Activated B cell treated with CpG ODN at 0.5 μM for 24 hours (primary cell): ENCODE data around the gene NAT16. TPM values are rescaled to one million over a fixed set of nuclear protein-coding genes. Genes with fewer than 3 reads are reported as not detected.

Experiments used
- ATAC-seq: fragments of 200-7000 bp; cut with Tn5 transposase; one replicate; pipeline ENCODE4 v1.10.0; 2021; ENCODE audit warnings: low read depth, mild to moderate bottlenecking, moderate library complexity
- CTCF ChIA-PET: fragments of 350-600 bp; sonication (Branson Sonifier 250); formaldehyde crosslinking; loops from one replicate; lab custom pipeline; 2021; ENCODE audit warnings: antibody characterized with exemption; lab: Charles Lee
- POLR2A ChIA-PET: fragments of 350-600 bp; sonication (Branson Sonifier 250); formaldehyde crosslinking; loops from one replicate; lab custom pipeline; 2021; ENCODE audit warnings: antibody characterized with exemption; lab: Charles Lee
- DNase-seq: peaks from one replicate; pipeline ENCODE4 v3.0.0; 2022
- H3K27ac Mint-ChIP-seq: one replicate; pipeline ENCODE4 v1.8.0; 2020; ENCODE audit warnings: mixed read lengths
- H3K27me3 Mint-ChIP-seq: one replicate; pipeline ENCODE4 v1.8.0; 2021; ENCODE audit warnings: mixed read lengths
- H3K36me3 Mint-ChIP-seq: one replicate; pipeline ENCODE4 v1.8.0; 2021; ENCODE audit warnings: low read depth, mixed read lengths
- H3K4me1 Mint-ChIP-seq: one replicate; pipeline ENCODE4 v1.8.0; 2021; ENCODE audit warnings: mixed read lengths
- H3K4me3 Mint-ChIP-seq: one replicate; pipeline ENCODE4 v1.8.0; 2020; ENCODE audit warnings: mild to moderate bottlenecking, mixed read lengths
- H3K9me3 Mint-ChIP-seq: one replicate; pipeline ENCODE4 v1.8.0; 2020; ENCODE audit warnings: mixed read lengths
- intact Hi-C: fragments of 100-400 bp; cut with micrococcal nuclease; formaldehyde crosslinking; loops from one replicate; pipeline ENCODE4 v1.15.1; 2024
- total RNA-seq: library from RNA; stranded (reverse); gene quantifications from 2 replicates; pipeline ENCODE4 v1.2.3, GENCODE V29; 2022
- TF ChIP-seq, protein P1 (sequence below): fragments of 200-600 bp; IDR thresholded peaks from one replicate; pipeline ENCODE4 v1.8.0; 2022; ENCODE audit warnings: antibody characterized with exemption, mild to moderate bottlenecking

Gene NAT16
- total RNA-seq, 1 donor from 2014 or later, result not detected

DNA sequence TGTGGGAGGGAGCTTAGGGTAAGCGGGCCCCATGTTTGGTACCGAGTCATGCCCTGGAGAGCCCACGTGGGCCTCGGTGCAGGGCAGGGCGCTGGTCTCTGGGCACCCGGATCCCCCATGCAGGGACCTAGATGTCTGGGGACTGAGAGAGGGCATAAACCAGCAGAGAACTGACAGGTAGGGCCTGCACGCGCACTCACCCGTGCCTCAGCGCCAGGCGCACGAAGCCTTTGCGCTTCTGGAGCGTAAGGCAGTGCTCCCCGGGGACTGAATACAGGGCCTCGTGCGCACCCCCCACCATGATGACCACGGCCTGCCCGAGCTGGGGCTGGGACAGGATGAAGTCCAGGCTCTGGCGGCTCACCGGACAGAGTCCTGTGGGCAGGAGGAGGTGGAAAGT lies 17.9 kb upstream of the NAT16 start:
- peaks cover 19% of the 10 kb centered on the region for H3K27me3 Mint-ChIP-seq
- no peak for ATAC-seq

DNA sequence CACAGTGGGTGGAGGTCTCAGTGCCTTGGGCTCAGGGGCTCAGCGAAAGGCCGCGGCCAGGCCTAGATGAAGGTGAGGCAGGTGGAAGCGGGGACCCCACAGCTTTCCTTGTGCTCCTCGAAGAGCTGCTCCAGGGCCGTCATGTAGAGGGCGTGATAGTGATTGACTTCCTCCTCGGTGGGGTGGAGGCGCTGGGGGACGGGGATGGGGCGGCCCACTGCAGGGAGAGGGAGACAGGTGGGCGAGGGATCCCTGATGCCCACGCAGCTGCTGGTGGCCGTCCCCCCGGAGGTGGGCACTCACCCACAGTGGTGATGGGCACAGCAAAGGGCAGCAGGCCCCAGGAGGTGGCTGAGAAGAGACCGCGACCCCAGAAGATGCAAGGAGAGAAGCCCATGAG lies 15.8 kb upstream of the NAT16 start:
- DNase-seq (no peak), ATAC-seq (no peak)
- intact Hi-C loops, result no loop called here
- Mint-ChIP-seq H3K4me1 (peaks cover 4% of the 10 kb centered on the region), H3K9me3 (no peaks in the 10 kb centered on the region), H3K27ac (no peak overlapping the region), H3K27me3 (peaks cover 11% of the 10 kb centered on the region), H3K36me3 (no peaks in the 10 kb centered on the region), H3K4me3 (no peak overlapping the region)
- CTCF ChIA-PET, result no interaction called here
- TF ChIP-seq, protein P1, sequence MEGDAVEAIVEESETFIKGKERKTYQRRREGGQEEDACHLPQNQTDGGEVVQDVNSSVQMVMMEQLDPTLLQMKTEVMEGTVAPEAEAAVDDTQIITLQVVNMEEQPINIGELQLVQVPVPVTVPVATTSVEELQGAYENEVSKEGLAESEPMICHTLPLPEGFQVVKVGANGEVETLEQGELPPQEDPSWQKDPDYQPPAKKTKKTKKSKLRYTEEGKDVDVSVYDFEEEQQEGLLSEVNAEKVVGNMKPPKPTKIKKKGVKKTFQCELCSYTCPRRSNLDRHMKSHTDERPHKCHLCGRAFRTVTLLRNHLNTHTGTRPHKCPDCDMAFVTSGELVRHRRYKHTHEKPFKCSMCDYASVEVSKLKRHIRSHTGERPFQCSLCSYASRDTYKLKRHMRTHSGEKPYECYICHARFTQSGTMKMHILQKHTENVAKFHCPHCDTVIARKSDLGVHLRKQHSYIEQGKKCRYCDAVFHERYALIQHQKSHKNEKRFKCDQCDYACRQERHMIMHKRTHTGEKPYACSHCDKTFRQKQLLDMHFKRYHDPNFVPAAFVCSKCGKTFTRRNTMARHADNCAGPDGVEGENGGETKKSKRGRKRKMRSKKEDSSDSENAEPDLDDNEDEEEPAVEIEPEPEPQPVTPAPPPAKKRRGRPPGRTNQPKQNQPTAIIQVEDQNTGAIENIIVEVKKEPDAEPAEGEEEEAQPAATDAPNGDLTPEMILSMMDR, result no peak
- POLR2A ChIA-PET, result interaction anchor here (0.7 kb wide), 1 partner anchor 766 kb away, joined by 5 read pairs; the partner anchor contains the start of gene MEPCE

More for the DNA sequence above, 17.9 kb upstream of the NAT16 start:
- CTCF ChIA-PET, result no interaction called here
- Mint-ChIP-seq H3K4me1 (peaks cover 11% of the 10 kb centered on the region), H3K4me3 (no peak overlapping the region), H3K27ac (no peak overlapping the region), H3K36me3 (no peaks in the 10 kb centered on the region), H3K9me3 (no peaks in the 10 kb centered on the region)
- POLR2A ChIA-PET, result no interaction called here
- no peak for DNase-seq
- intact Hi-C loops, result no loop called here
- TF ChIP-seq, protein P1, result no peak

DNA sequence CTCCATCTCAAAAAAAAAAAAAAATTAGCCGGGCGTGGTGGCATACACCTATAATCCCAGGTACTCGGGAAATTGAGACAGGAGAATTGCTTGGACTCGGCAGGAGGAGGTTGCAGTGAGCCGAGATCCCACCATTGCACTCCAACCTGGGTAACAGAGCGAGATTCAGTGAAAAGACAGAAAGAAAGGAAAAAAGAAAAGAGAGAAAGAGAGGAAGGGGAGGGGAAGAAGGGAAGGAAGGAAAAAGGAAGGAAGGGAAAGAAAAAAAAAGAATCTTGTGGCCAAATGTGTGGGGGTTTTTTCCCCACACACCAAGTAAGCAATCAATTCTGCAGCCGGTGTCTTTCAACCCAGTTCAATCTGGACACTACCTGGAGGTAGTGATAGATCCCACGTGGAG lies 9.0 kb upstream of the NAT16 start:
- Mint-ChIP-seq H3K4me3 (no peak overlapping the region), H3K9me3 (no peaks in the 10 kb centered on the region), H3K36me3 (no peaks in the 10 kb centered on the region), H3K27me3 (peaks cover 5% of the 10 kb centered on the region), H3K4me1 (peaks cover 3% of the 10 kb centered on the region), H3K27ac (no peak overlapping the region)
- no peak for ATAC-seq
- TF ChIP-seq, protein P1, result no peak
- DNase-seq, result no peak
- intact Hi-C loops, result no loop called here
- POLR2A ChIA-PET, result no interaction called here
- CTCF ChIA-PET, result interaction anchor here (6.7 kb wide), 1 partner anchor 47 kb away, joined by 111 read pairs; no protein-coding TSS in a partner anchor

DNA sequence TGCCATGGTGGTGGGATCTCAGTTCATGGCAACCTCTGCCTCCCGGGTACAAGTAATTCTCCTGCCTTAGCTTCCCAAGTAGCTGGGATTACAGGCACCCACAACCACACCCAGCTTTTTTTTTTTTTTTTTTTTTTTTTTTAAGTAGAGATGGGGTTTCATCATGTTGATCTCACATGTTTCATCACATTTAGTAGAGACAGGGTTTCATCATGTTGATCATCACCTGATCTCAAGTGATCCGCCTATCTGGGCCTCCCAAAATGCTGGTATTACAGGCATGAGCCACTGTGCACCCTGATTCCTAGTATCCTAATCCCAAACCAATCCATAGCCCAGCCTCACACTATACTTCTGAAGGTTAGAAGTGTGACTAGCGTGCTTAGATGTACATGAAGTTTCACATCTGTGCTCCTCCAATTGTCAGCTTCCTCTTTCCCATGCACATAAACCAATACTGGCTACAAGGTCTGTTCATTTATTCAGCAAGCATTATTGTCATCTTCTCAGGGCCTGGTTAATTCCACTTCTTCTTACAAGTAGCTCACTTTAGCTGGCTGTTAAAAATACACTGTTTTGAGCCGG lies 6.8 kb upstream of the NAT16 start:
- Mint-ChIP-seq H3K36me3 (no peaks in the 10 kb centered on the region), H3K27ac (no peak overlapping the region), H3K9me3 (no peaks in the 10 kb centered on the region), H3K27me3 (peaks cover 14% of the 10 kb centered on the region), H3K4me3 (no peak overlapping the region), H3K4me1 (peaks cover 4% of the 10 kb centered on the region)
- DNase-seq (no peak), ATAC-seq (no peak)
- ChIA-PET POLR2A (interaction anchor here (0.6 kb wide), 1 partner anchor 51 kb away, joined by 4 read pairs; no protein-coding TSS in a partner anchor), CTCF (interaction anchor here (1.3 kb wide), 1 partner anchor 43 kb away, joined by 5 read pairs; no protein-coding TSS in a partner anchor)
- intact Hi-C loops, result no loop called here
- TF ChIP-seq, protein P1, result no peak

DNA sequence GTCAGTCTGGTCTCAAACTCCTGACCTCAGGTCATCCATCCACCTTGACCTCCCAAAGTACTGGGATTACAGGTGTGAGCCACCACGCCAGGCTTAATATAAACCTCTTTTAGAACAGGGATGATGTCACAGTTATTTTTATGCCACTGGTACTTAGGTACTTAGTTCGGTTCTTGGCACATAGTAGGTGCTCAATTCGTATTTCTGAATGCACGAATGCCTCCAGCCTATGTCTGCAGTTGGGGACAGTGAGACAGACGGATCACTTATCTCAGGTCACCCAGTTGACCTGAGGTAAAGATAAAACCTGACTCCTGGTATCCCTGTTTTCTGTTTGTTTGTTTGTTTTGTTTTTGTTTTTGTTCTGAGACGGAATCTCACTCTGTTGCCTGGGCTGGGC lies 6.1 kb upstream of the NAT16 start:
- ATAC-seq (no peak), DNase-seq (no peak)
- no peaks in the 10 kb centered on the region for H3K9me3 Mint-ChIP-seq
- ChIA-PET CTCF (no interaction called here), POLR2A (interaction anchor here (0.6 kb wide), 1 partner anchor 209 kb away, joined by 3 read pairs; no protein-coding TSS in a partner anchor)
- intact Hi-C loops, result no loop called here
- H3K36me3 Mint-ChIP-seq, result no peaks in the 10 kb centered on the region
- TF ChIP-seq, protein P1, result no peak
- H3K4me1 Mint-ChIP-seq, result peaks cover 4% of the 10 kb centered on the region
- H3K27me3 Mint-ChIP-seq, result peaks cover 16% of the 10 kb centered on the region
- no peak overlapping the region for H3K27ac Mint-ChIP-seq
- H3K4me3 Mint-ChIP-seq, result no peak overlapping the region
